Measurements from ENCODE around the gene YBX2. TPM values are rescaled to one million over a fixed set of nuclear protein-coding genes. Genes with fewer than 3 reads are reported as not detected.

Gene YBX2
- total RNA-seq, 4 donors from 2014 or later: 3.3 to 6.5 (median 5.3) TPM

DNA sequence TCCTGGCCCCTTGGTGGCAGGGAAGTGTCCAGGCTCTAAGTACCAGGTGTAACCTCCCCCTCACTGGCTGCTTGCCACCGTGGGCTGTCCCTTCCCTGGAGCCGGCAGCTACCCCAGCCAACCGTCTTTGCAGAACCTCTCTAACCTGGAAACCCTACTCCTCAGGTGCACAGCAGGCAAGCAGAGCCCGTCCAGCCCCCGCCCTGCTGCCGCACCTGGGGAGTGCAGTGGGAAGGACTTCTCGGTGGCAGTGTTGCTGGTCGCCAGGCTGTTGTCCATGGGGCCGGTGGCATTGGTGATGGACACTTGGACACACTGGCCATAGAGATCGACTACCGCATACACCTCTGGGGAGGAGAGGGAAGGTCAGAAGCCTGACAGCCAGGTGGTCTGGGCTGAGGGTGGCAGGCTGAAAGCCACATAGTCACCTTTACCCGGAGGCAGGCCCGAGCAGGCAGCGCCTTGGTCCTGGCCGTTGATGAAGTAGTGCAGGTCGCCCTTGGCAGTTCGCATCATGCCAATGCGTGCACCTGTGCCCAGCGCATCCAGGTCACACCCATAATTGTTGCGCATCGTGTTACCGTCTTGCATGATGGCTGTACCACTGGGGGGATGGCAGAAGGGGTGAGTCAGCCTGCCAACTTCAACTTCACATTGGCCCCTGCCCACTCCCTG, 28.2 kb upstream of the YBX2 start:
- Histone ChIP-seq H3K27me3 (no peaks in the 10 kb centered on the region), H3K4me3 (no peak overlapping the region), H3K9me3 (no peaks in the 10 kb centered on the region), H3K36me3 (peaks cover 0 to 94% of the 10 kb centered on the region in 2 donors), H3K4me1 (peaks cover 0 to 12% (median 0%) of the 10 kb centered on the region in 3 donors), H3K27ac (no peak overlapping the region)
- TF ChIP-seq, protein P1, sequence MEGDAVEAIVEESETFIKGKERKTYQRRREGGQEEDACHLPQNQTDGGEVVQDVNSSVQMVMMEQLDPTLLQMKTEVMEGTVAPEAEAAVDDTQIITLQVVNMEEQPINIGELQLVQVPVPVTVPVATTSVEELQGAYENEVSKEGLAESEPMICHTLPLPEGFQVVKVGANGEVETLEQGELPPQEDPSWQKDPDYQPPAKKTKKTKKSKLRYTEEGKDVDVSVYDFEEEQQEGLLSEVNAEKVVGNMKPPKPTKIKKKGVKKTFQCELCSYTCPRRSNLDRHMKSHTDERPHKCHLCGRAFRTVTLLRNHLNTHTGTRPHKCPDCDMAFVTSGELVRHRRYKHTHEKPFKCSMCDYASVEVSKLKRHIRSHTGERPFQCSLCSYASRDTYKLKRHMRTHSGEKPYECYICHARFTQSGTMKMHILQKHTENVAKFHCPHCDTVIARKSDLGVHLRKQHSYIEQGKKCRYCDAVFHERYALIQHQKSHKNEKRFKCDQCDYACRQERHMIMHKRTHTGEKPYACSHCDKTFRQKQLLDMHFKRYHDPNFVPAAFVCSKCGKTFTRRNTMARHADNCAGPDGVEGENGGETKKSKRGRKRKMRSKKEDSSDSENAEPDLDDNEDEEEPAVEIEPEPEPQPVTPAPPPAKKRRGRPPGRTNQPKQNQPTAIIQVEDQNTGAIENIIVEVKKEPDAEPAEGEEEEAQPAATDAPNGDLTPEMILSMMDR (IDR thresholded peaks at IDR 0.05): no peak
- no peak for TF ChIP-seq EP300 (IDR thresholded peaks at IDR 0.05)
- no peak for TF ChIP-seq POLR2AphosphoS5 (IDR thresholded peaks at IDR 0.05)
- TF ChIP-seq POLR2A (IDR thresholded peaks at IDR 0.05): no peak
- 100% methylated on average over 1 of the region's 22 CpGs; no CpG with 5 or more reads in 1 of the 2 donors for WGBS, 2 donors (ENCODE audit: low coverage in 1 of 2)
- no peak for ATAC-seq

DNA sequence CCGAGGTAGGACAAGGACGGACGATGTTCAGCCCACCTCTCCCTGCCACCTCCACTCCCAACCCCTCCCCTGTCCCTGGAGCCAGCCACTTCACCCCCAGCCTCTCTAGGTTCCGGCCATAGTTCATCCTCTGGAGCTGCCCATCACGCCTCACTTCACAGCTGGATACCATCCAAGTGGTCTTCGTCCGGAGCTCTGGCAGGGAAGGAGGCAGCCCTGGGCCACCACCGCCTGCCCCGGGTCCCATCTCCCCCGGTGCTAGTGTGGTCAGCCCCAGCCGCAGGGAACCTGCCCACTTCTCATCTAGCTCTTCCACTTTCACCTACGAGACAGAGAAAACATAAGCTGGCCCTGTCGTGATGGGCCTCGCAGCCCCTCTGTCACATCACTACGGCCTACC, 27.0 kb upstream of the YBX2 start:
- TF ChIP-seq, protein P1 (IDR thresholded peaks at IDR 0.05): no peak
- TF ChIP-seq EP300 (IDR thresholded peaks at IDR 0.05) (no peak), POLR2A (IDR thresholded peaks at IDR 0.05) (no peak), POLR2AphosphoS5 (IDR thresholded peaks at IDR 0.05) (no peak)
- Histone ChIP-seq H3K27ac (no peak overlapping the region), H3K9me3 (no peaks in the 10 kb centered on the region), H3K36me3 (peaks cover 0 to 99% of the 10 kb centered on the region in 2 donors), H3K27me3 (no peaks in the 10 kb centered on the region), H3K4me1 (peaks cover 0 to 5% (median 0%) of the 10 kb centered on the region in 3 donors), H3K4me3 (no peak overlapping the region)
- ATAC-seq: no peak
- WGBS, 2 donors (ENCODE audit: low coverage in 1 of 2): 100% methylated on average over 3 of the region's 15 CpGs; no CpG with 5 or more reads in 1 of the 2 donors

DNA sequence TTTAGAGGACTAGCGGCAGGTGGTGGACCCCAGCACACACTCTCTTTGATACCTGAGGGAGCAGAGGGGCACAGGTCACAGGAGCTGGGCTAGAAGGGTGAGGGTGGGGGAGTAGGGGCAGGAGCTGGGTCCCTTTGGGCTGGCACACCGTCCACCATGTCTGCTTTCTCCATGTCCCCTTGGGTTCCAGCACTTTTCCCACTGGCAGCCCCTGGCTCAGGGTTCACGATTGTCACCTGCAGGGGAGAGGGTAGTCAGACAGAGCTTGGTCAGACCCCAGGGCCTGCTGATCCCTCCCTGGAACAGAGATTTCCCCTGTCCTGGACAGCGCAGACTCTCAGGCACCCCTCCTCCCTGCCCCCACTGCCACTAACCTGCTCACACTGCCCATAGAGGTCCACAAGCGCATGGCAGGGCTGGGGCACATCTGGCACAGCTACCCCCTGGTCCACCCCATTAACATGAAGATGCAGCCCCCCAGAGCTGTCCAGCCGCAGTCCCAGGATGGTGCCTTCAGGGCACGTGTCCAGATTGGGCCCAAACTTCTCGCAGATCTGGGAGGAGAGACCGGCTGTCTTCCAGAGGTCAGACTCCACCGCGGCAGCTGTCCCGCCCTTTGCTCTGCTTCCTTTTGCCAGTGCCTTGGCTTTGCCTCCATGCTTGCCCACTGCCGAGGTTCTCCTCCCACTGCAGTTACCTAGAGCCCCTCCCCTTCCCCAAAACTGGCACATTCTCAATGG, 23.9 kb upstream of the YBX2 start:
- WGBS, 2 donors (ENCODE audit: low coverage in 1 of 2): 90% methylated on average over 3 of the region's 13 CpGs; no CpG with 5 or more reads in 1 of the 2 donors
- H3K4me1 ChIP-seq: peaks cover 0 to 25% (median 19%) of the 10 kb centered on the region in 3 donors
- H3K27ac ChIP-seq: no peak overlapping the region
- peaks cover 0 to 86% of the 10 kb centered on the region in 2 donors for H3K36me3 ChIP-seq
- no peak for ATAC-seq
- no peaks in the 10 kb centered on the region for H3K27me3 ChIP-seq
- TF ChIP-seq POLR2A (IDR thresholded peaks at IDR 0.05) (no peak), POLR2AphosphoS5 (IDR thresholded peaks at IDR 0.05) (no peak), EP300 (IDR thresholded peaks at IDR 0.05) (no peak)
- TF ChIP-seq, protein P1 (IDR thresholded peaks at IDR 0.05): no peak
- no peaks in the 10 kb centered on the region for H3K9me3 ChIP-seq
- H3K4me3 ChIP-seq: no peak overlapping the region

DNA sequence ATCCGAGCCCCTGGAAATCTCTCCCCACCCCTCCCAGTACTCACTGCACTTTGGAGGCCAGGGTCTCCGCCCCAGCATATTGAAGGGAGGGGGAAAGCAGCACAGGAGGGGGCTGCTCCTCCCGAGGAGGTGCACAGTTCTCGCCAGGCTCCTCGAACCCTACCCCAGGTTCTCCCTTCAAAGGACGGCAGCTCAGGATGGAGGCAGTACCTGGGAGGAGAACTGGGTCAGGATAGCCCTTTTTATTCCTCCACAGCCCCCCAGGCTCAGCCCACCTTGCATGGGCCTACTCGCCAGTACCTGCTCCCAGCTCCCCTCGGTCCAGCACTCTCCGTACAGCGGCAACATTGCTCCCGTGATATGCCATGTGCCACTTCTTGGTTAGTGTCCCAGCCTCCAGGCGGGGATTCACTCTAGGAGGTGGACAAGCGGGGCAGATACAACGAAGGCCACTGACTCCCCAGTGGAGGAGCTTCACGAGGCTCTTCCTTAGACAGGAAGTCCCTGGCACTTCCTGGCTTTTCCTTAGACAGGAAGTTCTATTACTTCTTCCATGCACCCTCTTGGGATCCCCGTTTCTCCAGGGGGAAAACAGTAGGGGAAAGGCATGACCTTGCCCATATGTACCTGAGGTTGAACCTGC, 22.8 kb upstream of the YBX2 start:
- Histone ChIP-seq H3K4me1 (peaks cover 0 to 35% (median 24%) of the 10 kb centered on the region in 3 donors), H3K9me3 (no peaks in the 10 kb centered on the region), H3K27me3 (no peaks in the 10 kb centered on the region), H3K27ac (no peak overlapping the region), H3K4me3 (no peak overlapping the region), H3K36me3 (peaks cover 0 to 86% of the 10 kb centered on the region in 2 donors)
- 69 to 100% methylated on average over 2 to 5 of the region's 16 CpGs for WGBS, 2 donors (ENCODE audit: low coverage in 1 of 2)
- TF ChIP-seq POLR2AphosphoS5 (IDR thresholded peaks at IDR 0.05): no peak
- no peak for TF ChIP-seq POLR2A (IDR thresholded peaks at IDR 0.05)
- TF ChIP-seq, protein P1 (IDR thresholded peaks at IDR 0.05): no peak
- no peak for TF ChIP-seq EP300 (IDR thresholded peaks at IDR 0.05)
- ATAC-seq: no peak

Measured in gastroesophageal sphincter (tissue), 4 donors.